GM23338 (cell line): ENCODE measurements around the gene CFAP74. TPM values are rescaled to one million over a fixed set of nuclear protein-coding genes. Genes with fewer than 3 reads are reported as not detected.

Experiments used
- ATAC-seq: fragments of 200-7000 bp; cut with Tn5 transposase; 3 replicates; pipeline ENCODE4 v1.9.1; 2020
- DNase-seq: peaks from one replicate; pipeline ENCODE4 v3.0.0-alpha.2; 2015; ENCODE audit warnings: low spot score
- H2AFZ ChIP-seq: fragments of 200-600 bp; sonication (generic); 2 replicates; pipeline ENCODE4 v1.8.0; 2016; ENCODE audit warnings: antibody characterized with exemption, mild to moderate bottlenecking, moderate library complexity
- H3F3A ChIP-seq: fragments of 200-600 bp; sonication (generic); replicated peaks from 2 replicates; pipeline ENCODE4 v1.8.0; 2017; ENCODE audit warnings: antibody characterized with exemption, mixed run types, low read depth
- H3K27ac ChIP-seq: fragments of 200-600 bp; sonication (generic); 2 replicates; pipeline ENCODE4 v1.6.1; 2016; ENCODE audit warnings: low read depth
- H3K27me3 ChIP-seq: fragments of 200-600 bp; sonication (generic); 2 replicates; pipeline ENCODE4 v1.8.0; 2016; ENCODE audit warnings: mild to moderate bottlenecking, mixed run types, moderate library complexity; ENCODE audit not compliant: insufficient read depth
- H3K36me3 ChIP-seq: fragments of 200-600 bp; sonication (generic); 2 replicates; pipeline ENCODE4 v1.8.0; 2016; ENCODE audit warnings: mild to moderate bottlenecking; ENCODE audit not compliant: insufficient read depth
- H3K4me1 ChIP-seq: fragments of 200-600 bp; sonication (generic); 2 replicates; pipeline ENCODE4 v1.8.0; 2016; ENCODE audit warnings: mild to moderate bottlenecking, moderate library complexity; ENCODE audit not compliant: insufficient read depth
- H3K4me2 ChIP-seq: fragments of 200-600 bp; sonication (generic); 2 replicates; pipeline ENCODE4 v1.7.1; 2017; ENCODE audit warnings: mixed run types
- H3K4me3 ChIP-seq: fragments of 200-600 bp; sonication (generic); 2 replicates; pipeline ENCODE4 v1.6.1; 2016; ENCODE audit warnings: mixed run types
- H3K79me2 ChIP-seq: fragments of 200-600 bp; sonication (generic); replicated peaks from 2 replicates; pipeline ENCODE4 v1.8.0; 2017; ENCODE audit warnings: mild to moderate bottlenecking; ENCODE audit not compliant: insufficient read depth
- H3K9me2 ChIP-seq: fragments of 200-600 bp; sonication (generic); 2 replicates; pipeline ENCODE4 v1.8.0; 2017; ENCODE audit not compliant: insufficient read depth
- H4K20me1 ChIP-seq: fragments of 200-600 bp; sonication (generic); replicated peaks from 2 replicates; pipeline ENCODE4 v1.8.0; 2017; ENCODE audit warnings: mild to moderate bottlenecking; ENCODE audit not compliant: insufficient read depth
- H3K27ac Mint-ChIP-seq: 2 replicates; pipeline ENCODE4 v1.8.0; 2020; ENCODE audit warnings: inconsistent platforms, mild to moderate bottlenecking, moderate library complexity, mixed read lengths
- H3K27me3 Mint-ChIP-seq: 3 replicates; pipeline ENCODE4 v1.8.0; 2022; ENCODE audit warnings: low read depth, mild to moderate bottlenecking, moderate library complexity, mixed read lengths, inconsistent platforms; ENCODE audit not compliant: insufficient read depth, poor library complexity
- H3K36me3 Mint-ChIP-seq: 3 replicates; pipeline ENCODE4 v1.8.0; 2021; ENCODE audit warnings: low read depth, mild to moderate bottlenecking, inconsistent platforms, moderate library complexity, mixed read lengths
- H3K4me1 Mint-ChIP-seq: 3 replicates; pipeline ENCODE4 v1.8.0; 2020; ENCODE audit warnings: mild to moderate bottlenecking, inconsistent platforms, mixed read lengths
- H3K4me3 Mint-ChIP-seq: 3 replicates; pipeline ENCODE4 v1.8.0; 2021; ENCODE audit warnings: moderate library complexity, mild to moderate bottlenecking, inconsistent platforms, mixed read lengths
- H3K9me3 Mint-ChIP-seq: 3 replicates; pipeline ENCODE4 v1.8.0; 2020; ENCODE audit warnings: moderate library complexity, mild to moderate bottlenecking, inconsistent platforms, mixed read lengths
- CREB1 ChIP-seq: fragments of 250-450 bp; sonication (Bioruptor Pico); IDR thresholded peaks from 2 replicates; pipeline ENCODE4 v1.5.0; 2020; ENCODE audit warnings: low read depth, mild to moderate bottlenecking, moderate library complexity
- CTCF ChIP-seq, 2 experiments: fragments of 200-600 bp in 1 of 2; sonication (generic) in 1 of 2; conservative IDR thresholded peaks; 2 replicates each; pipeline versions ENCODE4 v1.5.1 to v1.6.1; 2016 to 2017; ENCODE audit warnings: antibody characterized with exemption in 2 of 2, low read depth in 2 of 2, mild to moderate bottlenecking in 2 of 2, moderate library complexity in 1 of 2
- EZH2 ChIP-seq: fragments of 200-600 bp; sonication (generic); IDR thresholded peaks from one replicate; pipeline ENCODE4 v1.8.0; 2017; ENCODE audit warnings: antibody characterized with exemption, mild to moderate bottlenecking, low read depth; ENCODE audit not compliant: unreplicated experiment
- JUNB ChIP-seq: IDR thresholded peaks from one replicate; pipeline ENCODE4 v1.6.1; 2016; ENCODE audit warnings: antibody characterized with exemption; ENCODE audit not compliant: unreplicated experiment
- NANOG ChIP-seq: IDR thresholded peaks from 2 replicates; pipeline ENCODE4 v1.6.1; 2016; ENCODE audit warnings: antibody characterized with exemption, borderline replicate concordance
- POLR2AphosphoS5 ChIP-seq: IDR thresholded peaks from 2 replicates; pipeline ENCODE4 v1.6.1; 2016; ENCODE audit warnings: antibody characterized with exemption, low read depth
- STAT1 ChIP-seq: IDR thresholded peaks from one replicate; pipeline ENCODE4 v1.6.1; 2016; ENCODE audit warnings: antibody characterized with exemption; ENCODE audit not compliant: unreplicated experiment
- ZNF114 ChIP-seq: fragments of 250-450 bp; sonication (Bioruptor Pico); IDR thresholded peaks from 2 replicates; pipeline ENCODE4 v1.5.0; 2020; ENCODE audit warnings: mild to moderate bottlenecking, moderate library complexity
- ZNF331 ChIP-seq: fragments of 250-450 bp; sonication (Bioruptor Pico); IDR thresholded peaks from 2 replicates; pipeline ENCODE4 v1.5.0; 2020; ENCODE audit warnings: low read depth, mild to moderate bottlenecking, moderate library complexity
- polyA plus RNA-seq: library from polyadenylated mRNA; unstranded; fragments of >200 nt; fragmentation: Nextera tagmentation; extraction: Ambion mirVana; gene quantifications from 2 replicates; pipeline ENCODE4 v1.2.1, GENCODE V29; 2016
- total RNA-seq: library from RNA; depleted of rRNA; stranded (reverse); fragments of >200 nt; shearing (Covaris generic); gene quantifications from 2 replicates; pipeline ENCODE4 v1.2.3, GENCODE V29; 2014
- TF ChIP-seq, protein P1 (sequence below): fragments of 250-450 bp; sonication (Bioruptor Pico); IDR thresholded peaks from 2 replicates; pipeline ENCODE4 v1.5.0; 2020; ENCODE audit warnings: mild to moderate bottlenecking, moderate library complexity
- TF ChIP-seq, protein P2 (sequence below): IDR thresholded peaks from 2 replicates; pipeline ENCODE4 v1.6.1; 2016; ENCODE audit warnings: antibody characterized with exemption

CFAP74 gene
- total and polyA plus RNA-seq, 2 experiments from 2014 or later = 0.21 TPM; not detected in 1

DNA sequence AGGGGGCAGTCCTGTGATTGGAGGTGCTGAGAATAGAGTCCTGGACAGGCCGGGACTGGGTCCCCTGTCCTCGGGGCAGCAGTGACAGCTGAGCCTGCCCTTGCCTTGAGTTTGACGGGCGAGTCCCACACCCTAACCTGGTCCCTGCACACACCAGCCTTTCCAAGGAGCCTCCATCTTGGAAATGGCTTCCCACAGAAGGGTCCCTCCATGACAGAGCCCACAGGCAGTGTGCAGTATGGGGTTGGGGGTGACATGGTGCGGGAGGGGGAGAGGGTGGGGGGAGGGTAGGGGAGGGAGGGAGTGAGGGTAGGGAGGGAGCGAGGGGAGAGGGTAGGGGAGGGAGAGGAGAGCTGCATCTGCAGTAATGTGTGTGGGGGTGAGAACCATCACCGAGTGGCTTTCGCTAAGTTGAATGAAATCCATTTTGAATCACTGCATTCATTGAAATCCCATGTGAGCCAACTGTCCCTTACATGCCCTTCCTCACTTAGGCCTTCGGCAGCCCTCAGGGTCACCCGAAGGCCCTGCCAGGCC, 74.4 kb downstream of the CFAP74 start (continued):
- TF ChIP-seq CTCF (conservative IDR thresholded peaks at IDR 0.05; ENCODE audit: low read depth in 2 of 2) (no peak), JUNB (no peak), POLR2AphosphoS5 (no peak), STAT1 (no peak), NANOG (no peak), ZNF331 (no peak), EZH2 (no peak), CREB1 (no peak)

GRCh38 chr1:1928231-1929101, 75.1 kb downstream of the CFAP74 start:
- Histone ChIP-seq H3K36me3 (no peaks in the 10 kb centered on the region), H3K27me3 (no peaks in the 10 kb centered on the region), H3K27ac (no peak overlapping the region), H4K20me1 (no peaks in the 10 kb centered on the region), H3K79me2 (no peaks in the 10 kb centered on the region), H3K9me2 (no peaks in the 10 kb centered on the region), H3F3A (0 out of 2 replicates have a peak, but pooled peaks cover 4% of the 10 kb centered on the region), H3K4me1 (no peaks in the 10 kb centered on the region), H2AFZ (peak overlapping the region; percentile 74), H3K4me3 (no peak overlapping the region), H3K4me2 (no peak overlapping the region)
- no peak overlapping the region for H3K27ac Mint-ChIP-seq
- no peaks in the 10 kb centered on the region; the same call in 2 of the 3 replicates for H3K4me1 Mint-ChIP-seq
- H3K36me3 Mint-ChIP-seq = no peaks in the 10 kb centered on the region
- peaks cover 12% of the 10 kb centered on the region for H3K9me3 Mint-ChIP-seq
- H3K4me3 Mint-ChIP-seq = no peak overlapping the region
- ATAC-seq = no peak
- H3K27me3 Mint-ChIP-seq = peaks cover 5% of the 10 kb centered on the region
- DNase-seq = no peak
- TF ChIP-seq, protein P1, sequence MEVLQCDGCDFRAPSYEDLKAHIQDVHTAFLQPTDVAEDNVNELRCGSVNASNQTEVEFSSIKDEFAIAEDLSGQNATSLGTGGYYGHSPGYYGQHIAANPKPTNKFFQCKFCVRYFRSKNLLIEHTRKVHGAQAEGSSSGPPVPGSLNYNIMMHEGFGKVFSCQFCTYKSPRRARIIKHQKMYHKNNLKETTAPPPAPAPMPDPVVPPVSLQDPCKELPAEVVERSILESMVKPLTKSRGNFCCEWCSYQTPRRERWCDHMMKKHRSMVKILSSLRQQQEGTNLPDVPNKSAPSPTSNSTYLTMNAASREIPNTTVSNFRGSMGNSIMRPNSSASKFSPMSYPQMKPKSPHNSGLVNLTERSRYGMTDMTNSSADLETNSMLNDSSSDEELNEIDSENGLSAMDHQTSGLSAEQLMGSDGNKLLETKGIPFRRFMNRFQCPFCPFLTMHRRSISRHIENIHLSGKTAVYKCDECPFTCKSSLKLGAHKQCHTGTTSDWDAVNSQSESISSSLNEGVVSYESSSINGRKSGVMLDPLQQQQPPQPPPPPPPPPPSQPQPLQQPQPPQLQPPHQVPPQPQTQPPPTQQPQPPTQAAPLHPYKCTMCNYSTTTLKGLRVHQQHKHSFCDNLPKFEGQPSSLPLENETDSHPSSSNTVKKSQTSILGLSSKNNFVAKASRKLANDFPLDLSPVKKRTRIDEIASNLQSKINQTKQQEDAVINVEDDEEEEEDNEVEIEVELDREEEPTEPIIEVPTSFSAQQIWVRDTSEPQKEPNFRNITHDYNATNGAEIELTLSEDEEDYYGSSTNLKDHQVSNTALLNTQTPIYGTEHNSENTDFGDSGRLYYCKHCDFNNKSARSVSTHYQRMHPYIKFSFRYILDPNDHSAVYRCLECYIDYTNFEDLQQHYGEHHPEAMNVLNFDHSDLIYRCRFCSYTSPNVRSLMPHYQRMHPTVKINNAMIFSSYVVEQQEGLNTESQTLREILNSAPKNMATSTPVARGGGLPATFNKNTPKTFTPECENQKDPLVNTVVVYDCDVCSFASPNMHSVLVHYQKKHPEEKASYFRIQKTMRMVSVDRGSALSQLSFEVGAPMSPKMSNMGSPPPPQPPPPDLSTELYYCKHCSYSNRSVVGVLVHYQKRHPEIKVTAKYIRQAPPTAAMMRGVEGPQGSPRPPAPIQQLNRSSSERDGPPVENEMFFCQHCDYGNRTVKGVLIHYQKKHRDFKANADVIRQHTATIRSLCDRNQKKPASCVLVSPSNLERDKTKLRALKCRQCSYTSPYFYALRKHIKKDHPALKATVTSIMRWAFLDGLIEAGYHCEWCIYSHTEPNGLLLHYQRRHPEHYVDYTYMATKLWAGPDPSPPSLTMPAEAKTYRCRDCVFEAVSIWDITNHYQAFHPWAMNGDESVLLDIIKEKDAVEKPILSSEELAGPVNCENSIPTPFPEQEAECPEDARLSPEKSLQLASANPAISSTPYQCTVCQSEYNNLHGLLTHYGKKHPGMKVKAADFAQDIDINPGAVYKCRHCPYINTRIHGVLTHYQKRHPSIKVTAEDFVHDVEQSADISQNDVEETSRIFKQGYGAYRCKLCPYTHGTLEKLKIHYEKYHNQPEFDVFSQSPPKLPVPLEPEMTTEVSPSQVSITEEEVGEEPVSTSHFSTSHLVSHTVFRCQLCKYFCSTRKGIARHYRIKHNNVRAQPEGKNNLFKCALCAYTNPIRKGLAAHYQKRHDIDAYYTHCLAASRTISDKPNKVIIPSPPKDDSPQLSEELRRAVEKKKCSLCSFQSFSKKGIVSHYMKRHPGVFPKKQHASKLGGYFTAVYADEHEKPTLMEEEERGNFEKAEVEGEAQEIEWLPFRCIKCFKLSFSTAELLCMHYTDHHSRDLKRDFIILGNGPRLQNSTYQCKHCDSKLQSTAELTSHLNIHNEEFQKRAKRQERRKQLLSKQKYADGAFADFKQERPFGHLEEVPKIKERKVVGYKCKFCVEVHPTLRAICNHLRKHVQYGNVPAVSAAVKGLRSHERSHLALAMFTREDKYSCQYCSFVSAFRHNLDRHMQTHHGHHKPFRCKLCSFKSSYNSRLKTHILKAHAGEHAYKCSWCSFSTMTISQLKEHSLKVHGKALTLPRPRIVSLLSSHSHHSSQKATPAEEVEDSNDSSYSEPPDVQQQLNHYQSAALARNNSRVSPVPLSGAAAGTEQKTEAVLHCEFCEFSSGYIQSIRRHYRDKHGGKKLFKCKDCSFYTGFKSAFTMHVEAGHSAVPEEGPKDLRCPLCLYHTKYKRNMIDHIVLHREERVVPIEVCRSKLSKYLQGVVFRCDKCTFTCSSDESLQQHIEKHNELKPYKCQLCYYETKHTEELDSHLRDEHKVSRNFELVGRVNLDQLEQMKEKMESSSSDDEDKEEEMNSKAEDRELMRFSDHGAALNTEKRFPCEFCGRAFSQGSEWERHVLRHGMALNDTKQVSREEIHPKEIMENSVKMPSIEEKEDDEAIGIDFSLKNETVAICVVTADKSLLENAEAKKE (CRISPR knock-in tag) = no peak
- TF ChIP-seq ZNF114 (CRISPR knock-in tag) (no peak), CREB1 (no peak), STAT1 (no peak), JUNB (no peak), EZH2 (no peak), POLR2AphosphoS5 (no peak)
- TF ChIP-seq, protein P2, sequence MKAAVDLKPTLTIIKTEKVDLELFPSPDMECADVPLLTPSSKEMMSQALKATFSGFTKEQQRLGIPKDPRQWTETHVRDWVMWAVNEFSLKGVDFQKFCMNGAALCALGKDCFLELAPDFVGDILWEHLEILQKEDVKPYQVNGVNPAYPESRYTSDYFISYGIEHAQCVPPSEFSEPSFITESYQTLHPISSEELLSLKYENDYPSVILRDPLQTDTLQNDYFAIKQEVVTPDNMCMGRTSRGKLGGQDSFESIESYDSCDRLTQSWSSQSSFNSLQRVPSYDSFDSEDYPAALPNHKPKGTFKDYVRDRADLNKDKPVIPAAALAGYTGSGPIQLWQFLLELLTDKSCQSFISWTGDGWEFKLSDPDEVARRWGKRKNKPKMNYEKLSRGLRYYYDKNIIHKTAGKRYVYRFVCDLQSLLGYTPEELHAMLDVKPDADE = no peak
